ENCODE data around the gene TMEM176A.

Gene TMEM176A

GRCh38 chr7:150800581-150801241 lies at the start of gene TMEM176A:
TMEM176A (plus strand) TSS chr7:150800769; CDS start chr7:150801551, 782 bp downstream.
- FAIRE-seq (no peak), DNase-seq (ENCODE audit: insufficient read length, low spot score) (no peak)

GRCh38 chr7:150751702-150752101 lies 48.9 kb upstream of the TMEM176A start:
- no peak for TF ChIP-seq CTCF (IDR thresholded peaks at IDR 0.05; ENCODE audit: insufficient read depth, missing control alignments)
- FAIRE-seq (no peak), DNase-seq (ENCODE audit: insufficient read length, low spot score) (no peak)

More at GRCh38 chr7:150800581-150801241, at the start of gene TMEM176A:
- no peak for TF ChIP-seq CTCF (IDR thresholded peaks at IDR 0.05; ENCODE audit: insufficient read depth, missing control alignments)

GRCh38 chr7:150753239-150753638 lies 47.3 kb upstream of the TMEM176A start:
- TF ChIP-seq CTCF (IDR thresholded peaks at IDR 0.05; ENCODE audit: insufficient read depth, missing control alignments), result no peak
- no peak for DNase-seq (ENCODE audit: insufficient read length, low spot score)
- no peak for FAIRE-seq

- FAIRE-seq (no peak), DNase-seq (ENCODE audit: insufficient read length, low spot score) (no peak)
- peak; percentile 26 for TF ChIP-seq CTCF (IDR thresholded peaks at IDR 0.05; ENCODE audit: insufficient read depth, missing control alignments)
Observed at GRCh38 chr7:150753826-150754603, 46.6 kb upstream of the TMEM176A start.

GRCh38 chr7:150754951-150755350 lies 45.6 kb upstream of the TMEM176A start:
- no peak for DNase-seq (ENCODE audit: insufficient read length, low spot score)
- no peak for FAIRE-seq
- no peak for TF ChIP-seq CTCF (IDR thresholded peaks at IDR 0.05; ENCODE audit: insufficient read depth, missing control alignments)

- TF ChIP-seq CTCF (IDR thresholded peaks at IDR 0.05; ENCODE audit: insufficient read depth, missing control alignments), result no peak
- FAIRE-seq (no peak), DNase-seq (ENCODE audit: insufficient read length, low spot score) (no peak)
Observed at GRCh38 chr7:150755473-150756099, 45.0 kb upstream of the TMEM176A start.
